Immature natural killer cell (primary cell): ENCODE measurements around the gene ELN. TPM values are rescaled to one million over a fixed set of nuclear protein-coding genes. Genes with fewer than 3 reads are reported as not detected.

Experiments used
- DNase-seq, 3 donors: peaks; one replicate each; pipeline ENCODE4 v3.0.0; 2022; ENCODE audit warnings: mixed read lengths in 1 of 3
- H3K27ac Mint-ChIP-seq, 6 donors: one replicate each; pipeline ENCODE4 v1.8.0; 2020; ENCODE audit warnings: mixed read lengths in 6 of 6, mild to moderate bottlenecking in 5 of 6, inconsistent platforms in 4 of 6, moderate library complexity in 3 of 6
- H3K27me3 Mint-ChIP-seq, 3 donors: one replicate each; pipeline ENCODE4 v1.8.0; 2020 to 2021; ENCODE audit warnings: low read depth in 3 of 3, mild to moderate bottlenecking in 3 of 3, mixed read lengths in 3 of 3, moderate library complexity in 3 of 3, inconsistent platforms in 1 of 3
- H3K36me3 Mint-ChIP-seq, 3 donors: one replicate each; pipeline ENCODE4 v1.8.0; 2020; ENCODE audit warnings: mixed read lengths in 3 of 3, inconsistent platforms in 2 of 3, mild to moderate bottlenecking in 2 of 3
- H3K4me1 Mint-ChIP-seq, 2 donors: one replicate each; pipeline ENCODE4 v1.8.0; 2020; ENCODE audit warnings: inconsistent platforms in 2 of 2, mild to moderate bottlenecking in 2 of 2, mixed read lengths in 2 of 2, moderate library complexity in 1 of 2
- H3K4me3 Mint-ChIP-seq, 5 donors: one replicate each; pipeline ENCODE4 v1.8.0; 2020; ENCODE audit warnings: mild to moderate bottlenecking in 5 of 5, mixed read lengths in 5 of 5, inconsistent platforms in 3 of 5, moderate library complexity in 3 of 5
- H3K9me3 Mint-ChIP-seq, 6 donors: one replicate each; pipeline ENCODE4 v1.8.0; 2020; ENCODE audit warnings: mild to moderate bottlenecking in 6 of 6, mixed read lengths in 6 of 6, inconsistent platforms in 4 of 6, moderate library complexity in 3 of 6
- polyA plus RNA-seq, 3 donors: library from polyadenylated mRNA; unstranded; fragments of 300-500 nt; fragmentation: Illumina TruSeq; gene quantifications; one replicate each; pipeline ENCODE4 v1.2.3, GENCODE V29; 2021

ELN gene
- polyA plus RNA-seq, 3 donors from 2014 or later = not detected

- Mint-ChIP-seq H3K36me3 (no peaks in the 10 kb centered on the region), H3K27me3 (peaks cover 10 to 23% (median 13%) of the 10 kb centered on the region in 3 donors), H3K4me3 (no peak overlapping the region), H3K4me1 (peaks cover 0 to 2% of the 10 kb centered on the region in 2 donors), H3K27ac (no peak overlapping the region), H3K9me3 (peaks cover 0 to 2% (median 0%) of the 10 kb centered on the region in 6 donors)
- no peak for DNase-seq
These were observed 4.9 kb upstream of the ELN start for GRCh38 chr7:74023092-74023536.

DNA sequence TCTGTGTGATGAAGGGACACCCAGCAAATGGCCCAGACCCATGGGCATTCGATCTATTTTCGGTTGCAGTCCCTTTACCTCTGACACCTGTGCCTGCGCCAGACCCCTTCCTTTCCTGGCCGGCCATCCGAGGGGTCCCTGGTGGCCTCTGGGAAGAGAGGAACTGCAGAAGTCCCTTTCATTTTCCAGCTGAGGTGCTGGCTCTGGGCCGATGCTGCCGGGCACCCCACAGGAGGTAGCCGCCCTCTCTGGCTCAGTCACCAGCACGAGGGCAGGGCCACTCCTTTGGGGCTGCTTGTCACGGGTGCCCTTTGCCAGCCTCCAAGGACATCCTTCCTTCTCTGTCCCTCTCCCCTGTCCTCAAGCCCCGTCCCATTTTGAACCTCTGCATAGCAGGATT, 4.2 kb upstream of the ELN start:
- Mint-ChIP-seq H3K4me1 (peaks cover 0 to 2% of the 10 kb centered on the region in 2 donors), H3K4me3 (no peak overlapping the region), H3K9me3 (peaks cover 0 to 2% (median 0%) of the 10 kb centered on the region in 6 donors), H3K27me3 (peaks cover 10 to 23% (median 13%) of the 10 kb centered on the region in 3 donors), H3K36me3 (no peaks in the 10 kb centered on the region), H3K27ac (no peak overlapping the region)
- DNase-seq = no peak

GRCh38 chr7:74025146-74025545, 2.8 kb upstream of the ELN start:
- Mint-ChIP-seq H3K27ac (no peak overlapping the region), H3K27me3 (peaks cover 14 to 23% (median 18%) of the 10 kb centered on the region in 3 donors), H3K9me3 (peaks cover 0 to 2% (median 0%) of the 10 kb centered on the region in 6 donors), H3K4me1 (peaks cover 4 to 8% of the 10 kb centered on the region in 2 donors), H3K4me3 (no peak overlapping the region), H3K36me3 (no peaks in the 10 kb centered on the region)
- no peak for DNase-seq

- Mint-ChIP-seq H3K27me3 (peaks cover 14 to 23% (median 18%) of the 10 kb centered on the region in 3 donors), H3K4me3 (no peak overlapping the region)
These were observed 2.2 kb upstream of the ELN start for GRCh38 chr7:74025730-74026129.

DNA sequence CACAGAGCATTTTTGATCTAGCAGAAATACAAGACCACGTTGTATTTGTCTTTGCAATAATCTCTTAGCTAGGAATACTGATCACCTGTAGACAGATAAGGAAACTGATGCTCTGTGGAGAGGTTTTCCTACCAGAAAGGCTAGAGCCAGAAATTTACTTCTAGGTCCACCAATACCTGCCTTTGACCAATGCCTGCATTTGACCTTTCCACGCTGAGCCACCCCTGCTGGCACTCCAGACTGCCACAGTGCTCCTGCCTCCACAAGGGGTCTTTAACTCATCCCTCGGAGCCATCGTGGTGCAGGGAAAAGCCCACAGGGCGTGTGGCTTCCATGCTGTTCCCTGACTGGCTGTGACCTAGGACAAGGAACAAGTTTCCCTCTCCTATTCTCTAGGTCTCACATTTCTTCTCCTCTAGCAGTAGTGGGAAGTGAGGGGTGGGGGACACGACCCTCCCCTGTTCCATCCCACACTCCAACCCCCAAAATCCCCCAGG, 1.5 kb upstream of the ELN start:
- Mint-ChIP-seq H3K4me3 (no peak overlapping the region), H3K4me1 (peaks cover 4 to 8% of the 10 kb centered on the region in 2 donors), H3K27me3 (peaks cover 14 to 23% (median 18%) of the 10 kb centered on the region in 3 donors), H3K27ac (peak overlapping the region in 1 of 6 donors; percentile 21), H3K9me3 (peaks cover 0 to 2% (median 0%) of the 10 kb centered on the region in 6 donors), H3K36me3 (no peaks in the 10 kb centered on the region)
- DNase-seq = peak in 1 of 3 donors; percentile 9

More at GRCh38 chr7:74025730-74026129, 2.2 kb upstream of the ELN start:
- Mint-ChIP-seq H3K27ac (no peak overlapping the region), H3K4me1 (peaks cover 4 to 8% of the 10 kb centered on the region in 2 donors), H3K36me3 (no peaks in the 10 kb centered on the region), H3K9me3 (peaks cover 0 to 2% (median 0%) of the 10 kb centered on the region in 6 donors)
- DNase-seq = no peak

GRCh38 chr7:74026903-74027682, 880 bp upstream of the ELN start:
- peaks cover 14 to 25% (median 19%) of the 10 kb centered on the region in 3 donors for H3K27me3 Mint-ChIP-seq
- H3K4me1 Mint-ChIP-seq = peaks cover 4 to 8% of the 10 kb centered on the region in 2 donors
- peak overlapping the region in 1 of 6 donors; percentile 21 for H3K27ac Mint-ChIP-seq
- H3K36me3 Mint-ChIP-seq = no peaks in the 10 kb centered on the region
- peaks cover 0 to 2% (median 0%) of the 10 kb centered on the region in 6 donors for H3K9me3 Mint-ChIP-seq
- peak; percentile 50 to 59 (median 50) for DNase-seq
- H3K4me3 Mint-ChIP-seq = no peak overlapping the region

DNA sequence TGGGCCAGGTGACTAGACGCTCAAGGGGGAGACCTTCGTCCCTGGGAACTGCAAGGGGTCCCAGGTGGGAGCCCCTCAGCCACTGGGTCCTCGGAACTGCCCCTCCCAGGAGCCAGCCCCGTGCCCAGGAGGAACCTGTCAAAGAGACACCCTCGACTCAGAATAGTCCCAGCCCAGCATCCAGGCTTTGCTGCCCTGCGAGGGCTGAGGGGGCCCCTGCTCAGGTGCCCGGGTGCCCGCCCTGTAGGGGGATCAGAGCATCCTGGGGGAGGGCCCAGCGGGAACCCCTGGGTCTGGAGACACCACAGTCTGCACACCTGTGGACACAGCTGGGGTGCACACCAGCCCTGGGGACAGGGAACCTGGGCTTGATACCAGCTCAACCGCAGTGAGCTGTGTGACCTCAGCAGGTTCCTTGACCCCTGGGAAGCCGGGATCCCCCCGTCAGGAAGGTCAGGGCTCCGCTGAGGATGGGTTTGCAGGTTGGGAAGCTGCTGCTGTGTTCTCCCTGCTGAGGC, 407 bp downstream of the ELN start:
- no peak for DNase-seq
- H3K36me3 Mint-ChIP-seq = no peaks in the 10 kb centered on the region
- H3K4me3 Mint-ChIP-seq = peak overlapping the region in 1 of 5 donors; percentile 57
- H3K27ac Mint-ChIP-seq = no peak overlapping the region
- H3K4me1 Mint-ChIP-seq = peaks cover 4 to 8% of the 10 kb centered on the region in 2 donors
- H3K9me3 Mint-ChIP-seq = peaks cover 0 to 2% (median 0%) of the 10 kb centered on the region in 6 donors
- H3K27me3 Mint-ChIP-seq = peaks cover 14 to 27% (median 19%) of the 10 kb centered on the region in 3 donors

DNA sequence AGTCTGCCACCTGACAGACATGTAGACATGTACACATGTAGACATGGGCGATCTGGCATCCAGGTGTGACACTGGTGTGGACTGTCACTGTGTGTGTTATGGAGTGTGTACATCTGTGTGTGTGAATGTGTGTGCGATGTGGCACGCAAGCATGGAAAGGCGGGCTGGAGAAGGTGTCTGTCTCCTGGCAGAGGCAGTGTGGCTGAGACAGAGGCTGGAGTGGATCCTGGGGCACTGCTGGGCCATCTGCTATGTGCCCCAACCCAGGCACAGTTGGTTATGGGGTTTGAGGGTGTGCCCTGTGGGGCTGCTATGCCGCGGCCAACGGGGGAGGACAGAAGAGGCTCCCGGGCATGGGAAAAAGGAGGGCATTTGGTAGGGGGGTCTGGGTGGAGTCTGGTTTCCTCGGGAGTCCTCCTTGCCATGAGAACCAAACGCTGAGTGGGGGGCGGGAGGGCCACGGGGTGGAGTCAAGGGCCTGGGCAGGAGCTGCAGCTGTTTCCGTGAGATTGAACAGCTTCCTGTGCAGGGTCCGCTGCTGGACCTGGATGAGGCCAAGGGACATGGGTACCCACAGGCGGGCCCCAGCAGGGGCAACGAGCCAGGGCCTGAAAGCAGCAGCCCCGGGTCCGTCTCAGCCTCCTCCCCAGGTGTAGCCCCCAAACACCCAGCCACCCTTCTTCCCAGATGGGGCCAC, 1.3 kb downstream of the ELN start:
- Mint-ChIP-seq H3K27me3 (peaks cover 14 to 25% (median 14%) of the 10 kb centered on the region in 3 donors), H3K27ac (no peak overlapping the region)

DNA sequence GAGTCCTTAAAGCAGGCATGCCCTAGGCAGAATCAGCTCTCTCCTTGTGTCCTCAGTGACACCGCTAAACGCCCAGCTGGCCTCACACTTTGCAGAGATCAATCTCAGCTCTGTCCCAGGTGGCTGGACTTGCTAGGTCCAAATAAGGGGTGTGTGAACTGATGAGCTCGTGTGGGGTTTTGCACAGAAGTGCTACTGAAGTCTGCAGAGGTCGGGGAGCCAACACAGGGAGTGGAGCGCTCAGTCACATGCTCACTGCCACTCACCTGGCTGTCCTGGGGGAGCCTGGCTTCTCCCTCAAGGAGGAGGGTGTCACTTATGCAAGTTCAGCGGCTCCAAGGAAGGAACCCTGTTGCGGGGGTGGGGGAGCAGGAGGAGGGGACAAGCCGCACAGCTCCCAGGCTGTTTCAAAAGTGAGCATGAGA, 2.0 kb downstream of the ELN start:
- H3K9me3 Mint-ChIP-seq = no peaks in the 10 kb centered on the region
- H3K27me3 Mint-ChIP-seq = peaks cover 14 to 18% (median 14%) of the 10 kb centered on the region in 3 donors
- H3K36me3 Mint-ChIP-seq = no peaks in the 10 kb centered on the region
- peaks cover 4 to 8% of the 10 kb centered on the region in 2 donors for H3K4me1 Mint-ChIP-seq
- no peak overlapping the region for H3K27ac Mint-ChIP-seq
- DNase-seq = no peak
- no peak overlapping the region for H3K4me3 Mint-ChIP-seq

More for the DNA sequence above, 1.3 kb downstream of the ELN start:
- H3K4me3 Mint-ChIP-seq = peak overlapping the region in 1 of 5 donors; percentile 57
- H3K9me3 Mint-ChIP-seq = no peaks in the 10 kb centered on the region
- H3K4me1 Mint-ChIP-seq = peaks cover 4 to 8% of the 10 kb centered on the region in 2 donors
- H3K36me3 Mint-ChIP-seq = no peaks in the 10 kb centered on the region
- no peak for DNase-seq

DNA sequence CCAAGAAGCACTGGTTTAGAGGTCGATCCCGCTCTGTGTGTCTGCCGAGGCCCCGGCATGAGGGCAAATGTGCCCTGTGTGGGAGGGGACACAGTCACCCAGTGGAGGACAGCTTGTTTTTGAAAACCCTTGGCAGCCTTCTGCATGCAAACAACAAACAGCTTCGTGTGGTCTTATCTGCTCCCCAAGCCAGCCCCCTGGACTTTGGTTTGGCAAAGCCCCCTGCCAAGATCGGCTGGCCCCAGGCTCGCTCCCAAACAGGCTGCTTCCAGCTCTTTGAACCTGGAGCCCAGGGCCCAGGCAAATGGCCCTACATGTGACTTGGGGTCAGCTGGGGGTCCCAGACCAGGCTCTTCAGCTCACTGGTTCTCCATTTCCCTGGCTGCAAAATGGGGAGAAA, 2.9 kb downstream of the ELN start:
- H3K4me1 Mint-ChIP-seq = peaks cover 4 to 8% of the 10 kb centered on the region in 2 donors
- no peak overlapping the region for H3K27ac Mint-ChIP-seq
- H3K9me3 Mint-ChIP-seq = no peaks in the 10 kb centered on the region
- no peak overlapping the region for H3K4me3 Mint-ChIP-seq
- H3K27me3 Mint-ChIP-seq = peaks cover 12 to 14% (median 13%) of the 10 kb centered on the region in 3 donors
- no peak for DNase-seq
- no peaks in the 10 kb centered on the region for H3K36me3 Mint-ChIP-seq

GRCh38 chr7:74031403-74032190, 3.6 kb downstream of the ELN start:
- Mint-ChIP-seq H3K9me3 (no peaks in the 10 kb centered on the region), H3K27me3 (peaks cover 7 to 12% (median 10%) of the 10 kb centered on the region in 3 donors), H3K4me3 (no peak overlapping the region), H3K4me1 (peaks cover 4 to 8% of the 10 kb centered on the region in 2 donors), H3K36me3 (no peaks in the 10 kb centered on the region), H3K27ac (peak overlapping the region in 1 of 6 donors; percentile 38)
- no peak for DNase-seq

DNA sequence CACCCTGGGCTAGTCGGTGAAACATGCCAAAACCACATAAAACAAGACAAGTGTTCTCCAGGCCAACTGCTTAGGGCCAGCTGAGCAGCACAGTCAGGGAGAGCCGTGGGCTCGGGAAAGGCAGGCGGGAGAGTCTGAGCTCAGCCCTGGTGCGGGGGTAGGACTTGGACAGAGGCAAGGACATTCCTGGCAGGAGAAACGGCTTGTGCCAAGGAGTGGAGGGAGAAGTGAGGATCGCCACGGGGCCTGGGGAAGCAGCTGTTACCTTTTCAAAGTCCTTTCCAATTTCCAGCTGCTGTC, 4.2 kb downstream of the ELN start:
- no peaks in the 10 kb centered on the region for H3K36me3 Mint-ChIP-seq
- no peaks in the 10 kb centered on the region for H3K9me3 Mint-ChIP-seq
- DNase-seq = no peak
- peaks cover 4 to 6% of the 10 kb centered on the region in 2 donors for H3K4me1 Mint-ChIP-seq
- H3K27ac Mint-ChIP-seq = peak overlapping the region in 1 of 6 donors; percentile 46
- no peak overlapping the region for H3K4me3 Mint-ChIP-seq
- peaks cover 7 to 10% (median 8%) of the 10 kb centered on the region in 3 donors for H3K27me3 Mint-ChIP-seq
